GM23338 (cell line): ENCODE measurements around the gene MYADM. TPM values are rescaled to one million over a fixed set of nuclear protein-coding genes. Genes with fewer than 3 reads are reported as not detected.

Experiments
- ATAC-seq: fragments of 200-7000 bp; cut with Tn5 transposase; 3 replicates; pipeline ENCODE4 v1.9.1; 2020
- DNase-seq: peaks from one replicate; pipeline ENCODE4 v3.0.0-alpha.2; 2015; ENCODE audit warnings: low spot score
- H2AFZ ChIP-seq: fragments of 200-600 bp; sonication (generic); 2 replicates; pipeline ENCODE4 v1.8.0; 2016; ENCODE audit warnings: antibody characterized with exemption, mild to moderate bottlenecking, moderate library complexity
- H3F3A ChIP-seq: fragments of 200-600 bp; sonication (generic); replicated peaks from 2 replicates; pipeline ENCODE4 v1.8.0; 2017; ENCODE audit warnings: antibody characterized with exemption, mixed run types, low read depth
- H3K27ac ChIP-seq: fragments of 200-600 bp; sonication (generic); 2 replicates; pipeline ENCODE4 v1.6.1; 2016; ENCODE audit warnings: low read depth
- H3K27me3 ChIP-seq: fragments of 200-600 bp; sonication (generic); 2 replicates; pipeline ENCODE4 v1.8.0; 2016; ENCODE audit warnings: mild to moderate bottlenecking, mixed run types, moderate library complexity; ENCODE audit not compliant: insufficient read depth
- H3K36me3 ChIP-seq: fragments of 200-600 bp; sonication (generic); 2 replicates; pipeline ENCODE4 v1.8.0; 2016; ENCODE audit warnings: mild to moderate bottlenecking; ENCODE audit not compliant: insufficient read depth
- H3K4me1 ChIP-seq: fragments of 200-600 bp; sonication (generic); 2 replicates; pipeline ENCODE4 v1.8.0; 2016; ENCODE audit warnings: mild to moderate bottlenecking, moderate library complexity; ENCODE audit not compliant: insufficient read depth
- H3K4me2 ChIP-seq: fragments of 200-600 bp; sonication (generic); 2 replicates; pipeline ENCODE4 v1.7.1; 2017; ENCODE audit warnings: mixed run types
- H3K4me3 ChIP-seq: fragments of 200-600 bp; sonication (generic); 2 replicates; pipeline ENCODE4 v1.6.1; 2016; ENCODE audit warnings: mixed run types
- H3K79me2 ChIP-seq: fragments of 200-600 bp; sonication (generic); replicated peaks from 2 replicates; pipeline ENCODE4 v1.8.0; 2017; ENCODE audit warnings: mild to moderate bottlenecking; ENCODE audit not compliant: insufficient read depth
- H3K9me2 ChIP-seq: fragments of 200-600 bp; sonication (generic); 2 replicates; pipeline ENCODE4 v1.8.0; 2017; ENCODE audit not compliant: insufficient read depth
- H4K20me1 ChIP-seq: fragments of 200-600 bp; sonication (generic); replicated peaks from 2 replicates; pipeline ENCODE4 v1.8.0; 2017; ENCODE audit warnings: mild to moderate bottlenecking; ENCODE audit not compliant: insufficient read depth
- H3K27ac Mint-ChIP-seq: 2 replicates; pipeline ENCODE4 v1.8.0; 2020; ENCODE audit warnings: inconsistent platforms, mild to moderate bottlenecking, moderate library complexity, mixed read lengths
- H3K27me3 Mint-ChIP-seq: 3 replicates; pipeline ENCODE4 v1.8.0; 2022; ENCODE audit warnings: low read depth, mild to moderate bottlenecking, moderate library complexity, mixed read lengths, inconsistent platforms; ENCODE audit not compliant: insufficient read depth, poor library complexity
- H3K36me3 Mint-ChIP-seq: 3 replicates; pipeline ENCODE4 v1.8.0; 2021; ENCODE audit warnings: low read depth, mild to moderate bottlenecking, inconsistent platforms, moderate library complexity, mixed read lengths
- H3K4me1 Mint-ChIP-seq: 3 replicates; pipeline ENCODE4 v1.8.0; 2020; ENCODE audit warnings: mild to moderate bottlenecking, inconsistent platforms, mixed read lengths
- H3K4me3 Mint-ChIP-seq: 3 replicates; pipeline ENCODE4 v1.8.0; 2021; ENCODE audit warnings: moderate library complexity, mild to moderate bottlenecking, inconsistent platforms, mixed read lengths
- H3K9me3 Mint-ChIP-seq: 3 replicates; pipeline ENCODE4 v1.8.0; 2020; ENCODE audit warnings: moderate library complexity, mild to moderate bottlenecking, inconsistent platforms, mixed read lengths
- CREB1 ChIP-seq: fragments of 250-450 bp; sonication (Bioruptor Pico); IDR thresholded peaks from 2 replicates; pipeline ENCODE4 v1.5.0; 2020; ENCODE audit warnings: low read depth, mild to moderate bottlenecking, moderate library complexity
- CTCF ChIP-seq, 2 experiments: fragments of 200-600 bp in 1 of 2; sonication (generic) in 1 of 2; conservative IDR thresholded peaks; 2 replicates each; pipeline versions ENCODE4 v1.5.1 to v1.6.1; 2016 to 2017; ENCODE audit warnings: antibody characterized with exemption in 2 of 2, low read depth in 2 of 2, mild to moderate bottlenecking in 2 of 2, moderate library complexity in 1 of 2
- EZH2 ChIP-seq: fragments of 200-600 bp; sonication (generic); IDR thresholded peaks from one replicate; pipeline ENCODE4 v1.8.0; 2017; ENCODE audit warnings: antibody characterized with exemption, mild to moderate bottlenecking, low read depth; ENCODE audit not compliant: unreplicated experiment
- JUNB ChIP-seq: IDR thresholded peaks from one replicate; pipeline ENCODE4 v1.6.1; 2016; ENCODE audit warnings: antibody characterized with exemption; ENCODE audit not compliant: unreplicated experiment
- NANOG ChIP-seq: IDR thresholded peaks from 2 replicates; pipeline ENCODE4 v1.6.1; 2016; ENCODE audit warnings: antibody characterized with exemption, borderline replicate concordance
- POLR2AphosphoS5 ChIP-seq: IDR thresholded peaks from 2 replicates; pipeline ENCODE4 v1.6.1; 2016; ENCODE audit warnings: antibody characterized with exemption, low read depth
- REST ChIP-seq: IDR thresholded peaks from one replicate; pipeline ENCODE4 v1.6.1; 2018; ENCODE audit warnings: antibody characterized with exemption; ENCODE audit not compliant: unreplicated experiment
- STAT1 ChIP-seq: IDR thresholded peaks from one replicate; pipeline ENCODE4 v1.6.1; 2016; ENCODE audit warnings: antibody characterized with exemption; ENCODE audit not compliant: unreplicated experiment
- ZNF114 ChIP-seq: fragments of 250-450 bp; sonication (Bioruptor Pico); IDR thresholded peaks from 2 replicates; pipeline ENCODE4 v1.5.0; 2020; ENCODE audit warnings: mild to moderate bottlenecking, moderate library complexity
- ZNF331 ChIP-seq: fragments of 250-450 bp; sonication (Bioruptor Pico); IDR thresholded peaks from 2 replicates; pipeline ENCODE4 v1.5.0; 2020; ENCODE audit warnings: low read depth, mild to moderate bottlenecking, moderate library complexity
- polyA plus RNA-seq: library from polyadenylated mRNA; unstranded; fragments of >200 nt; fragmentation: Nextera tagmentation; extraction: Ambion mirVana; gene quantifications from 2 replicates; pipeline ENCODE4 v1.2.1, GENCODE V29; 2016
- total RNA-seq: library from RNA; depleted of rRNA; stranded (reverse); fragments of >200 nt; shearing (Covaris generic); gene quantifications from 2 replicates; pipeline ENCODE4 v1.2.3, GENCODE V29; 2014

MYADM gene
- total and polyA plus RNA-seq, 2 experiments from 2014 or later, result 49.9 to 57.1 TPM

GRCh38 chr19:53867225-53868090 lies at the start of gene MYADM (continued):
- TF ChIP-seq STAT1 (no peak), ZNF331 (CRISPR knock-in tag) (no peak)

- DNase-seq (peak; percentile 61), ATAC-seq (no peak)
- Histone ChIP-seq H3K79me2 (no peaks in the 10 kb centered on the region), H3K4me2 (no peak overlapping the region), H3K36me3 (no peaks in the 10 kb centered on the region), H2AFZ (no peak overlapping the region), H3F3A (0 out of 2 replicates have a peak, but pooled peaks cover 4% of the 10 kb centered on the region), H3K9me2 (no peaks in the 10 kb centered on the region), H3K4me1 (peaks cover 2% of the 10 kb centered on the region; the same call in 1 of the 2 replicates), H3K27ac (no peak overlapping the region), H3K27me3 (no peaks in the 10 kb centered on the region), H4K20me1 (no peaks in the 10 kb centered on the region), H3K4me3 (no peak overlapping the region)
- TF ChIP-seq ZNF331 (CRISPR knock-in tag) (no peak), CREB1 (CRISPR knock-in tag) (no peak), POLR2AphosphoS5 (no peak), CTCF (conservative IDR thresholded peaks at IDR 0.05; ENCODE audit: low read depth in 2 of 2) (no peak), STAT1 (no peak), JUNB (no peak), ZNF114 (CRISPR knock-in tag) (no peak), EZH2 (no peak), REST (no peak), NANOG (no peak)
- peaks cover 2% of the 10 kb centered on the region for H3K27me3 Mint-ChIP-seq
- H3K9me3 Mint-ChIP-seq, result no peaks in the 10 kb centered on the region; the same call in 1 of the 3 replicates
- no peaks in the 10 kb centered on the region for H3K36me3 Mint-ChIP-seq
- peaks cover 5% of the 10 kb centered on the region for H3K4me1 Mint-ChIP-seq
- no peak overlapping the region for H3K4me3 Mint-ChIP-seq
- H3K27ac Mint-ChIP-seq, result no peak overlapping the region
These were observed 48.9 kb upstream of the MYADM start for GRCh38 chr19:53818756-53819155.
